Neuronal stem cell (in vitro differentiated cells): ENCODE data around the gene AWAT2.

Experiments
- DNase-seq: peaks from one replicate; pipeline ENCODE4 v3.0.0-alpha.2; 2013; ENCODE audit warnings: low spot score
- H2AFZ ChIP-seq: one replicate; pipeline ENCODE4 v1.6.1; 2013; ENCODE audit warnings: mild to moderate bottlenecking, low read length, inconsistent platforms
- H2AK5ac ChIP-seq: 2 replicates; pipeline ENCODE4 v1.6.1; 2013; ENCODE audit warnings: low read depth, mild to moderate bottlenecking, inconsistent platforms, low read length, moderate library complexity, mixed read lengths
- H2BK120ac ChIP-seq: 2 replicates; pipeline ENCODE4 v1.6.1; 2013; ENCODE audit warnings: low read depth, mild to moderate bottlenecking, inconsistent platforms, low read length, moderate library complexity, mixed read lengths
- H2BK12ac ChIP-seq: one replicate; pipeline ENCODE4 v1.6.1; 2013; ENCODE audit warnings: low read length, inconsistent platforms
- H2BK15ac ChIP-seq: 2 replicates; pipeline ENCODE4 v1.6.1; 2013; ENCODE audit warnings: mild to moderate bottlenecking, low read length, inconsistent platforms, mixed read lengths
- H2BK5ac ChIP-seq: one replicate; pipeline ENCODE4 v1.6.1; 2013; ENCODE audit warnings: inconsistent platforms, mild to moderate bottlenecking, low read length, moderate library complexity
- H3K14ac ChIP-seq: one replicate; pipeline ENCODE4 v1.6.1; 2013; ENCODE audit warnings: low read length, inconsistent platforms
- H3K18ac ChIP-seq: 2 replicates; pipeline ENCODE4 v1.6.1; 2013; ENCODE audit warnings: low read length, inconsistent platforms
- H3K23ac ChIP-seq: 2 replicates; pipeline ENCODE4 v1.6.1; 2013; ENCODE audit warnings: low read depth, mild to moderate bottlenecking, mixed read lengths, low read length, inconsistent platforms; ENCODE audit not compliant: poor library complexity
- H3K27ac ChIP-seq: replicated peaks from 3 replicates; pipeline ENCODE4 v1.5.1; 2013; ENCODE audit warnings: low read length, inconsistent platforms
- H3K27me3 ChIP-seq, 3 experiments: 2 replicates each; pipeline ENCODE4 v1.6.1; 2013; ENCODE audit warnings: low read length in 3 of 3, mild to moderate bottlenecking in 2 of 3, inconsistent platforms in 1 of 3, low read depth in 1 of 3, mixed read lengths in 1 of 3, moderate library complexity in 1 of 3; ENCODE audit not compliant: control insufficient read depth in 3 of 3, insufficient read depth in 3 of 3
- H3K36me3 ChIP-seq, 2 donors: replicated peaks in 1 of 2; 2 replicates each; pipeline ENCODE4 v1.6.1; 2013; ENCODE audit warnings: low read length in 2 of 2; ENCODE audit not compliant: control insufficient read depth in 2 of 2, insufficient read depth in 2 of 2
- H3K4ac ChIP-seq: 2 replicates; pipeline ENCODE4 v1.6.1; 2013; ENCODE audit warnings: inconsistent platforms, mild to moderate bottlenecking, low read length, moderate library complexity
- H3K4me1 ChIP-seq, 2 donors: 1 replicate in 1 of 2; 2 replicates in 1 of 2; pipeline ENCODE4 v1.6.1; 2013; ENCODE audit warnings: low read length in 2 of 2, low read depth in 1 of 2; ENCODE audit not compliant: control insufficient read depth in 2 of 2, insufficient read depth in 1 of 2
- H3K4me2 ChIP-seq: one replicate; pipeline ENCODE4 v1.6.1; 2013; ENCODE audit warnings: mild to moderate bottlenecking, low read length, inconsistent platforms; ENCODE audit not compliant: insufficient read depth, poor library complexity, severe bottlenecking
- H3K4me3 ChIP-seq, 2 donors: 2 replicates each; pipeline ENCODE4 v1.5.1; 2013; ENCODE audit warnings: low read length in 2 of 2, mild to moderate bottlenecking in 2 of 2, inconsistent platforms in 1 of 2, moderate library complexity in 1 of 2
- H3K79me1 ChIP-seq: one replicate; pipeline ENCODE4 v1.6.1; 2013; ENCODE audit warnings: low read depth, mild to moderate bottlenecking, inconsistent platforms, low read length, moderate library complexity
- H3K9ac ChIP-seq: one replicate; pipeline ENCODE4 v1.6.1; 2013; ENCODE audit warnings: mild to moderate bottlenecking, low read depth, low read length, inconsistent platforms; ENCODE audit not compliant: poor library complexity
- H3K9me3 ChIP-seq, 2 donors: replicated peaks in 1 of 2; 2 replicates each; pipeline versions ENCODE3 to v1.6.1; 2013; ENCODE audit warnings: low read length in 2 of 2, mild to moderate bottlenecking in 2 of 2, inconsistent platforms in 1 of 2, low read depth in 1 of 2, mixed read lengths in 1 of 2, moderate library complexity in 1 of 2; ENCODE audit not compliant: control insufficient read depth in 2 of 2, insufficient read depth in 1 of 2
- H4K8ac ChIP-seq: one replicate; pipeline ENCODE4 v1.6.1; 2013; ENCODE audit warnings: low read depth, mild to moderate bottlenecking, inconsistent platforms, low read length, moderate library complexity
- H4K91ac ChIP-seq: one replicate; pipeline ENCODE4 v1.6.1; 2013; ENCODE audit warnings: low read length, low read depth, mild to moderate bottlenecking, inconsistent platforms; ENCODE audit not compliant: poor library complexity
- WGBS, 2 donors: extraction: QIAGEN DNeasy Blood & Tissue Kit; methylation state at CpG; one replicate each; pipeline ENCODE4 v1.1.7; 2013; ENCODE audit warnings: missing lambda C conversion rate in 2 of 2, mixed read lengths in 1 of 2; ENCODE audit not compliant: insufficient read length in 2 of 2, insufficient replicate concordance in 1 of 2; ENCODE audit errors: extremely low coverage in 2 of 2; 5-methylcytosine and 5-hydroxymethylcytosine counted together

Gene AWAT2

GRCh38 chrX:70046978-70047377, 2.8 kb downstream of the AWAT2 start:
- H3K4me2 ChIP-seq, result no peak overlapping the region
- no peak overlapping the region for H2BK12ac ChIP-seq
- H3K4ac ChIP-seq, result no peak overlapping the region
- H3K27me3 ChIP-seq, result peaks cover 0 to 4% (median 0%) of the 10 kb centered on the region in 3 experiments
- DNase-seq, result no peak
- H2BK15ac ChIP-seq, result no peak overlapping the region
- H3K23ac ChIP-seq, result no peak overlapping the region
- no peak overlapping the region for H2BK120ac ChIP-seq
- no peaks in the 10 kb centered on the region for H3K79me1 ChIP-seq
- H4K8ac ChIP-seq, result no peak overlapping the region
- H3K4me3 ChIP-seq, result no peak overlapping the region
- H3K36me3 ChIP-seq, result no peaks in the 10 kb centered on the region
- H3K27ac ChIP-seq, result no peak overlapping the region
- H3K9ac ChIP-seq, result no peak overlapping the region
- no peak overlapping the region for H2AK5ac ChIP-seq
- no peaks in the 10 kb centered on the region for H3K4me1 ChIP-seq
- no peak overlapping the region for H3K14ac ChIP-seq
- no peak overlapping the region for H3K18ac ChIP-seq
- no peak overlapping the region for H4K91ac ChIP-seq
- no peak overlapping the region for H2BK5ac ChIP-seq
- H2AFZ ChIP-seq, result no peak overlapping the region
- H3K9me3 ChIP-seq, result no peaks in the 10 kb centered on the region

GRCh38 chrX:70044541-70045245, 5.0 kb downstream of the AWAT2 start:
- H2BK12ac ChIP-seq, result no peak overlapping the region

GRCh38 chrX:70043685-70044084, 6.1 kb downstream of the AWAT2 start:
- Histone ChIP-seq H3K14ac (no peak overlapping the region), H3K18ac (no peak overlapping the region), H3K27ac (no peak overlapping the region), H4K91ac (no peak overlapping the region), H3K4ac (no peak overlapping the region), H2BK12ac (no peak overlapping the region), H3K79me1 (no peaks in the 10 kb centered on the region), H3K23ac (no peak overlapping the region), H2BK15ac (no peak overlapping the region), H3K9ac (no peak overlapping the region), H3K4me3 (no peak overlapping the region), H2BK120ac (no peak overlapping the region), H3K4me2 (no peak overlapping the region), H2AFZ (no peak overlapping the region), H2AK5ac (no peak overlapping the region), H3K9me3 (no peaks in the 10 kb centered on the region), H3K4me1 (no peaks in the 10 kb centered on the region), H2BK5ac (no peak overlapping the region), H4K8ac (no peak overlapping the region), H3K27me3 (peaks cover 0 to 10% (median 0%) of the 10 kb centered on the region in 3 experiments), H3K36me3 (no peaks in the 10 kb centered on the region)
- DNase-seq, result no peak
- WGBS, 2 donors, result no CpG with 5 or more reads among the region's 9 CpGs

More at GRCh38 chrX:70044541-70045245, 5.0 kb downstream of the AWAT2 start:
- no peak overlapping the region for H2AK5ac ChIP-seq
- H3K4me3 ChIP-seq, result no peak overlapping the region
- DNase-seq, result no peak
- H3K27me3 ChIP-seq, result peaks cover 0 to 10% (median 0%) of the 10 kb centered on the region in 3 experiments
- no peak overlapping the region for H3K4me2 ChIP-seq
- H3K18ac ChIP-seq, result no peak overlapping the region
- no peaks in the 10 kb centered on the region for H3K79me1 ChIP-seq
- no peaks in the 10 kb centered on the region for H3K36me3 ChIP-seq
- no CpG with 5 or more reads among the region's 4 CpGs for WGBS, 2 donors
- no peak overlapping the region for H2AFZ ChIP-seq
- no peak overlapping the region for H2BK15ac ChIP-seq
- H3K4me1 ChIP-seq, result no peaks in the 10 kb centered on the region
- no peak overlapping the region for H3K27ac ChIP-seq
- H2BK120ac ChIP-seq, result no peak overlapping the region
- H4K91ac ChIP-seq, result no peak overlapping the region
- no peak overlapping the region for H3K4ac ChIP-seq
- no peak overlapping the region for H4K8ac ChIP-seq
- no peaks in the 10 kb centered on the region for H3K9me3 ChIP-seq
- no peak overlapping the region for H3K9ac ChIP-seq
- no peak overlapping the region for H2BK5ac ChIP-seq
- no peak overlapping the region for H3K23ac ChIP-seq
- H3K14ac ChIP-seq, result no peak overlapping the region

GRCh38 chrX:70042399-70043371, 7.1 kb downstream of the AWAT2 start:
- no peaks in the 10 kb centered on the region for H3K79me1 ChIP-seq
- H3K36me3 ChIP-seq, result no peaks in the 10 kb centered on the region
- H3K9me3 ChIP-seq, result no peaks in the 10 kb centered on the region
- no peak overlapping the region for H2BK120ac ChIP-seq
- H3K4me3 ChIP-seq, result no peak overlapping the region
- no peaks in the 10 kb centered on the region for H3K4me1 ChIP-seq
- no peak overlapping the region for H4K91ac ChIP-seq
- H3K27me3 ChIP-seq, result peaks cover 0 to 10% (median 0%) of the 10 kb centered on the region in 3 experiments
- WGBS, 2 donors, result no CpG with 5 or more reads among the region's 11 CpGs
- no peak overlapping the region for H3K14ac ChIP-seq
- no peak overlapping the region for H3K23ac ChIP-seq
- no peak overlapping the region for H2BK15ac ChIP-seq
- H3K18ac ChIP-seq, result no peak overlapping the region
- no peak overlapping the region for H3K4me2 ChIP-seq
- H3K27ac ChIP-seq, result no peak overlapping the region
- no peak overlapping the region for H3K4ac ChIP-seq
- H2BK12ac ChIP-seq, result no peak overlapping the region
- no peak overlapping the region for H3K9ac ChIP-seq
- DNase-seq, result no peak
- no peak overlapping the region for H2AFZ ChIP-seq
- H2BK5ac ChIP-seq, result no peak overlapping the region
- no peak overlapping the region for H2AK5ac ChIP-seq
- no peak overlapping the region for H4K8ac ChIP-seq
